T-helper 9 cell (primary cell): ENCODE data around the gene SGPP1.
"Not testable (repeated sequence)": the region's sequence is repeated elsewhere in the genome, so short reads cannot be mapped to it uniquely, and the experiment has no call there.

Experiments
- DNase-seq: peaks from one replicate; pipeline ENCODE4 v3.0.0-alpha.2; 2020

SGPP1 gene

DNA sequence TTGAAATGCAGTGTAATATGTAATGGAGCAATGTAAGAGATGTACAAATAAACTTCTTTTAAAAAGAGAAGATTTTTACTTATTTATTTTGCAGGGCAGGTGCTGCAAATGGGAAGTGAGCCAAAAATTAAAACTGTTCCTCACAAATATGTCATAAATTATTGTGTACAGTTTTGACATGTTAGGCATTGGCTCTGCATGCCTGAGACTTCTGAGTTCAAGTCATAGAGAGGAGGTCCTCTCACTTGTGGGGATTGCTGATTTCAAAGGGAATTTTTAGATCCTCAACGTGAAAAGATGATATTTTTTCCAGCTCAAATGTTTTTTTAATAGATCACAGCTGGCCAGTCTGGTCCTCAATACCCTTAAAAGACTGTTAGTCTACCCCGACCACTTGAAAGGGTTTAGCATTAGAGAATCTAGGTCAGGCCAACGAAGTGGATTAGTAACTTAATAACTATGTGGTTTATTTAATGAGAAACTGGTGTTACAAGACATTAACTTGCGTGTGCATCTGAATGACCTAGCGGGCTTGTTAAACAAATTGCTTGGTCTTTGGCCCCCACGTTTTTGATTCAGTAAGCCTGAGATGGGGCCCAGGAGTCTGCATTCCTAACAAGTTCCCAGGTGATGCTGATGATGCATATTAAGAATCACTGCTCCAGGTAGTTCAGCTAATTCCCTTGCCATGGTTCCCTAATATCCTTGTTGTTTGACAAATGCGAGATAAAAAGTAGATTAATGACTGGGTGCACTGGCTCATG lies 55.3 kb downstream of the SGPP1 start:
- no peak for DNase-seq

DNA sequence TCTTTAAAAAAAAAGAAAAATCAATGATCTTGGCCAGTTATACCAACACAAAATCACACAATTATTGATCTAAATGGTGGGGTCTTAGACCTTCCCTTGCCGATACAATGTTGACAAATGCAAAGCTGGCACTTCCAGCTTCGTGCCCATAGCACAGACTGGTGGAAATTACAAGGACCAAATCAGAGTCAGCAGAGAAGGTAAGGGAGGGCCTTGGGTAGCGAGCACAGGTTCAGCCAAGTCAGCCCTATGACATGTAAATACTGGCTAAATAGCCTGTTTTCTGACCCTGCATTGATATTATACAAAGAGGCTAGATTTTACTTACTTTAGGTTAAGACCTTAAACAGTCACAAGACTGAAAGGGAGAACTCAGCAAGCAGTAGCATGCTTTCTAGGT lies 55.9 kb downstream of the SGPP1 start:
- DNase-seq, result no peak

DNA sequence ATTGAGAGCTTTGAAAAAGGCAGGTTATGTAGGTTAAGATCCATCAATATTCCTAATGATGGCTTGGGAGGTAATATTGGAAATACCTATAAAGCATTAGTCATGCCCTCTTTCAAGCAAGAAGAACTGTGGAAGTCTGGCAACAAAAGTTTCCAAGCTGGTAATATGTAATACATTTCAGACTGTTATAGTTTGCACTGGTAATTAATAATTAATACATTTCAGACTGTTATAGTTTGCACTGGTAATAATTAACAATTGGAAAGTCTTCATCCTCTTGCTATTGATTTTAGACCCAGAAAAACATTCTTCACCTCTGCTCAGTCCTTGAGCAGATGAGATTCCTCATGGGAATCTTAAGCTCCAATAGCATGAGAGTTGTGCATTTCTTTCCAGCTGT lies 57.2 kb downstream of the SGPP1 start:
- no peak for DNase-seq

DNA sequence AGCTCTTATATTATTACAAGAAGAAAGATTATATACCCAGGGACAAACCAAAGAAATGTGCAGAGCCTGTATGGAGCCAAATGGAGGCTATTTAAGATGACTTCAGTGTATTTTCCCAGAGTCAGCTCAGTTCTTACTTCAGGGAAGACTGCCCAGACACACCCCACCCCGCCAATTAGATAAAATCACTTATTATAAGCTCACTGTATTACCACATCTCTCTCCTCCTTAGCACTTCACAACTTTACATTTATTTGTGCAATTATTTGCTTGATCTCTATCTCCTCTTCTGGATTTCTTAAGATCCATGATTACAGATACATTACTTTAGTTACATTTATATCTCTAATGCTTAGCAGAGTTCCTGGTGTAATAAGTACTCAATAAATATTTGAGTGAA lies 61.5 kb downstream of the SGPP1 start:
- no peak for DNase-seq

DNA sequence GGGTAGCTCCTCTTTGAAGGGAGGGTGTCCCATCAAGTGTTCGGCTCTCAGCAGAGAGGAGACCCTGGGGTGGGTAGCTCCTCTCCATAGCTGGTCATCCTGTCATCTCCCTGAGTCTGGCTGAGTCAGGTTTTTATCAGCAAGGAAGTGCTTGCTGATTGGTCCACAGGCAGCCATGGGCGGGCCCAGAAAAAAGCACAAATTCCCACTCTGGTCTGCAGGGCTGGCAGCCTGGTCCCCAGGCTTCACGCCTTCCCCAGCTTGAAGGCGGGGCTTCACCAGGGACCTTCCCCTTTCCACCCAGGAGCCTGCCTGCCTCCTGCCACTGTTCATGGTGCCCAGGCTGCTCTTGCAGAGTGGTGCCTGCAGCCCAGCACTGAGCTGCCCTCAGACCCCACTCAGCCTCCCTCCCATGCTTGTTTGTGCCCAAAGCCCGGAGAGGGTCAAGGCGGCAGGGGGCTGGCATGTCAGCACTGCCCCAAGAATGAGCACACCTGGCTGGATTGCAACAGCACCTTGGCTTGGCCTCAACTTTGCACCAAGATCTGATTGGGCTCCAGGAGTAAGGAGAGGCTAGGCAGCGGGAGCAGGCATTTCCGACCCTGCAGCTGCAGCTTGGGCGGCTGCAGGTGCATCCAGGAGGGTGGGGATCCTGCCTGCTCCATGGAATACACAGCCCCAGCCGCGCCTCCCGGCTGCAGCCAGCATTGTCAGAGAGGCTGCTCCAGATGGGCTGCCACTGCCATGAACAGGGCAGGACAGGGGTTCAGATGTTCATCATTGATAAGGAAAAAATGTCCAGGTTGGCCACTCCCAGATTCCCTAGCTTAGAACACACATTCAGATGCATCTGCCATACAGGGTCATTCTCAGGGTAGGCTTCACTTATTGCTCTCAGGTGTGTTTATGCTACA lies 64.2 kb downstream of the SGPP1 start:
- DNase-seq, result no peak

DNA sequence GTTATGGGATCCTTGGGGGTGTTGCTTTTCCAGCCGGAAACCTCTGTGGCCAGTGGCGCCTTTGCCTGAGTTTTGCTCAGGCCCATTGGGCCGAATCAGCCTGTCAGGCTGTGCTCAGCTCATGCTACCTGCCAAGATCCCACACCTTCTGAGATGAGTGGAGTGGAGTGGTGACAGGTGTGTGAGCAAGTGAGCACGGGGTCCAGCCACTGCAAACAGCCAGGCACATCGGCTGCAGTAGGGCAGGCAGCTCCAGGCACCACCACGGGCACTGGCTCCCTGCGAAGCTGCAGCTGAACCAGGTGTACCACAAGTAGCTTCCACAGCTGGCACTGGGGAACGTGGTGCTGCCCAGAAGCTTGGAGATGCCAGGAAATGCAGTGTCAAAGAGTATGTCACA lies 65.1 kb downstream of the SGPP1 start:
- no peak for DNase-seq

DNA sequence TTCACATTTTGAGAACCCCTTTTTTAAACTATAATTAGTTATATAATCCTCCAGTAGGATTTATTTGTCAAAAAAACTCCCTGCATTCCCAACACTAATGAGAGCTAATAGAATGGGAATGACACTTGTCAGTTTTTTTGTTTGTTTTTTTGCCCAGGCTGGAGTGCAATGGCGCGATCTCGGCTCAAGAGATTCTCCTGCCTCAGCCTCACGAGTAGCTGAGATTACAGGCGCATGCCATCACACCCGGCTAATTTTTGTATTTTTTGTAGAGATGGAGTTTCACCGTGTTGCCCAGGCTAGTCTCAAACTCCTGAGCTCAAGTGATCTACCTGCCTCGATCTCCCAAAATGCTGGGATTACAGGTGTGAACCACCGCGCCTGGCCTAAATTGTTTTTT lies 66.0 kb downstream of the SGPP1 start:
- not testable (repeated sequence) for DNase-seq

DNA sequence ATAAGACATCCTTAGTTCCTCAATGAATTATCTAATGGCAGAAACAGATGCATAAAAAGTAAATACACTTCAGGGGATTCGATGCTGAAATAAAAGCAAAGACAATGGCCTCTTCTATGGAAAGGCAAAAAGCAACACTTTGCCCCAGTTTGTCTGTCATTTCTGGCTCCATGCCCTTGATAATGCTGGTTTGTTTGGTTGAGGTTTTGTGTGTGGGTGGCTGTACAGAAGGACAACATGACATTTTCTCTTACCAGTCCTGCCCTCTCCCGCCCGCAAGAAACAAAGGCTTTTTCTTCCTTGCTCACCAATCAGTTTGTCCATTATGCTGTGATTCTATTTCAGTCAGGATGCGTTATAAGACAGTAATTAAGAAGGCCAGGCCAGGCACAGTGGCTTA lies 68.1 kb downstream of the SGPP1 start:
- no peak for DNase-seq

DNA sequence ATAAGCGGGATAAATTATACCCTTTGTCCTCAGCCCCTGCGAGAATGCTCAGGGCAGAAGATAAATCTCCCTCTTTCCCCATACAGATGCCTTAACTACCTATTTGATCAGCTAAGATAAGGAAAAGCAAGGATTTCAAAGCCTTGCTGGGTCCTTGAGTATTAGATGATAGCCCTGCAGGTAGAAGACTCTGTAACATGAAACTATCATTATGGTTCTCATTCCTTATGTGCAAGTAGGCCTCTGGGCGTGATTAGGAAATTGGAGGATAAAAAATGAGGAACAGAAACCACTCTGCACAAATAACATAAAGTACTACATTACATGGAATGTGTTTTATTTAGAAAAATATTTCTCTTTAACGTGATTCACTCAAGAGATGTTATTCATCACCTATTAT lies 71.7 kb downstream of the SGPP1 start:
- no peak for DNase-seq

DNA sequence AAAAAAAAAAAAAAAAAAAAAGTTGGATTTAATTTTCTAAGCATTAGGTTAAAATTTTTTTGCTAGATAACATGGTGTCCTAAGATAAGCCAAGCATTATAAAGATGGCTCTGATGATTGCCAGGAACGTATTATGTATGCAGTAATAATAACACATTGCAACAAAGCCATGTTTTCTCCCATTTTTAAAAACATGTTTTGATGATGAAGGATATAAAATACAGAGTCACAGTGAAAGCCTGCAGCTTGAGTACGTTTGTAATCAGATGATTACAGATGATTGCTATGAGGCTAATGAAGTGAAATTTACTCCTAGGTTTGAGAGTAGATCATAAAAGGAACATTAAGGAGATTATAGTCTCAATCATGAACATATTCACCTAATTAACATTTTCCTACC lies 72.9 kb downstream of the SGPP1 start:
- no peak for DNase-seq

DNA sequence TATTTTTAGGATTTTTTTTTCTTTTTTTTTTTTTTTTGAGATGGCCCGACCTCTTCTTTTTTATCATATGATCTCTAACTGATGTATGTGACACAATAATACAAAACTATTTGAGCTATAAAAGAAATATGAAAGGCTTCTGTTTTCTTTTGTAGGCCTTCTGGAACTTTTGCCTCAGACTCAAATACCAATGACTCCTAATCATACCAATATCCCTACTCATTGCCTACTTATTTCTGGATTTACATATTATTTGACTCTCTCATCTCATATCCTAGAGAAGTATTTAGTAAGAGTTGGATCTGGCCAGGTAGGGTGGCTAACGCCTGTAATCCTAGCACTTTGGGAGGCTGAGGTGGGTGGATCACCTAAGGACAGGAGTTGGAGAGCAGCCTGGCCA lies 73.5 kb downstream of the SGPP1 start:
- DNase-seq, result no peak

DNA sequence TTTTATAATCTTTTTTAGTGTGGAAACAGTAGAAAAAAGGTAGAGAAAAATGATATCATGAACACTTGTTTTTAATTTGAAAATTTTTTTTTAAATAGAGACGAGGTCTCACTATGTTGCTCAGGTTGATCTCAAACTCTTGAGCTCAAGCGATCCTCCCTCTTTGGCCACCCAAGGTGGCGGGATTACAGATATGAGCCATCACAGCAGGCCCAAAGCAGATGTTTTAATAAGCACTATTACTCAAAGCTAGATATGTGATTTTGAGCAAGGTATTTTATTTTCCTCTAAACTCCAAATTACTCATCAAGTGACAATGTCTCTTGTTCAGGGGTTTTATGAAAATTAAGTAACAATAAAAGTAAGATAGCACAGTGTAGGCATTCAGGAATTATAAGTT lies 75.5 kb downstream of the SGPP1 start:
- DNase-seq, result no peak

DNA sequence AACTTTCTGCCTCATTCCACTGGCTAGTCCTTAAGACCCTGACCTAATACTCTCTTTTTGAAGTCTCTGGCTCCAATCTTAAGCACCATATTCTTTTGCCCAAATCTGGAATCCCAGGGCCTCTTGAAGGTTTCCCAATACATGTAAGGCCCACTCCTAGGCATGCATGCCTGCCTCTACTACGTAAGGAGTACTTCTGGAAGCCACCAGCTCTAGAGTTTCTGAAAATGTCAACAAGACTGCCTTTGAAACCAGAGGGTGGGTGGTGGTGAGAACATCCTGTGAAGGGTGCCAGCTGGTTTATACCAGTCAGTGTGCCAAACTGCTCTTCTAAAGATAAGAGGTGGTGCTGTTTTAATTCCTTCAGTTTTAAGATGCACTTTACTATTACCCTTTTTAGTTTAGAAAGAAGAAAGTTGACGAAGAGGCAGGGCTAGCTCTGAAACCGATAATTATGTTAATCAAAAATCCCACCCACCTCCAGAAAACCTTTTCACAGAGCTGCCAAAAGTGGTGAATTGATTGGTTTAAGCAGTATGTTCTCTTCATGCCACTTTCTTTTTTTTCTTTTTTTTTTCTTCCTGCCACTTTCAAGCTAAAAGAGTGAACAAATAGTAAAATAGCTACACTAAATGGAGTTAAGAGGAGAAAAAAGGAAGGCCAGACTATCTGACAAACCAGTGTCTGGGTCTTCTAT lies 77.5 kb downstream of the SGPP1 start:
- DNase-seq, result no peak

DNA sequence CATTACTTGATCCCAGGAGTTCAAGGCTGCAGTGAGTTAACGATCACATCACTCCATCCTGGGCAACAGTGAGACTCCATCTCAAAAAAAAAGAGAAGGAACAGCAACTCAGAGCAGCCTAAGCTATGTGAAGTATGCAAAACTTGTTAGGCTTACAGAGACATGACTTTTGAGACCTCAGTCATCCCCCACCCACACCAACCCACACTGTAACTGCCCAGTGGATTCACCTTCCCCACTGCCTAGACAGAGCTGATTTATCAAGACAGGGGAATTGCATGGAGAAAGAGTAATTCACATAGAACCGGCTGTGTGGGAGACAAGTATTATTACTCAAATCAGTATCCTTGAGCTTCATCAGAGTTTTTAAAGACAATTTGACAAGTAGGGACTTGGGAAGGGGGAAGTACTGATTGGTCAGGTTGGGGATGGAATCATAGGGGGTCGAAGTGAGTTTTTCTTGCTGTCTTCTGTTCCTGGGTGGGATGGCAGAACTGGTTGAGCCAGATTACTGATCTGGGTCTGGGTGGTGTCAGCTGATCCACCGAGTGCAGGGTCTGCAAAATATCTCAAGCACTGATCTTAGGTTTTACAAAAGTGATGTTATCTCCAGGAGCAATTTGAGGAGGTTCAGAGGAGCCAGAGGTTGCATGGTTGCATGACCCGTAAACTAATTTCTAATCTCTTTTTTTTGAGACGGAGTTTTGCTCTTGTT lies 80.0 kb downstream of the SGPP1 start:
- no peak for DNase-seq

DNA sequence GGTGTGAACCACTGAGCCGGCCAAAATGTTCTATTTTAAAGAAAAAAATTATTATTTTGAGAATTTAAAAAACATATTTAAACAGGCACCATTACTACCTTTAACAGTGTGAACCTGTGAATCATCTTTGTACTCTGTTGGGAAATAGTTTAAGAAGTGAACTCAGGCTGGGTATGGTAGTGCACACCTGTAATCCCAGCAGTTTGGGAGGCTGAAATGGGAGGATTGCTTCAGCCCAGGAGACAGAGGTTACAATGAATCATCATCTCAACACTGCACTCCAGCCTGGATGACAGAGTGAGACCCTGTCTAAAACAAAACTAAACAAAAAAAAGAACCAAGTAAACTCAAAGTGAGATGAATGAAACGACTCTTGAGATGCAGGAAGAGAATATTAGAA lies 83.1 kb downstream of the SGPP1 start:
- DNase-seq, result no peak

DNA sequence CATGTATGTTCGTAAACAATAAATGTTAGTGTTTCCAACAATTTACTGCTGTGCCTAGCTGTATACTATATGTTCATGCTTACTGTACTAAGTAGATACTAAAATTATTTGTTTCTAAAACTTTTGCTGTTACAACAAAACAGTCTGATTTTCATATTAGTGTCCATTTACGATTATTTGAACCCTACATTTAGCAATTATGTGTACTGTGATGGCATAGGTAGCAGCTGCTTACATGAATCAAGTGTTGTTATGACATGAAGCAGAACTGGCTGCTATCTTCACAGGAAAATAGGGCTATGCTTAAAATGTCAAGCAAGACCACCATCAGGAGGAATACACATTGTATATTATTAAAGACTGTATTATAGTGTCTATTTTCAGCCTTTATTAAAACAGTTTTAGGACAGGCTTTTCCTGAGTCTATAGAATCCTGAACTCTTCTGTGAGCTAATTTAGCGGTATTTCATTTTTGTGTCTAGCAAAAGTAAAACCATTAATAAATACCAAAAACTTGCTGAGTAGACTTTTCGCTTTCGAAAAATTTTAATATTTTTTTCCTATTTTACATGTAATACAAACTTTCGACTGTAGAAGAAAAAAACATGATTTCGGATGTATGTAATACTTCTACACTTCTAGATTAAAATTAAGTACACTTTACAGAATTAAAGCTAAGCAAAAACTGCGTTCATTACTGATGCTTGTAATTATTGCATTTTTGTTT lies 85.0 kb downstream of the SGPP1 start:
- no peak for DNase-seq

DNA sequence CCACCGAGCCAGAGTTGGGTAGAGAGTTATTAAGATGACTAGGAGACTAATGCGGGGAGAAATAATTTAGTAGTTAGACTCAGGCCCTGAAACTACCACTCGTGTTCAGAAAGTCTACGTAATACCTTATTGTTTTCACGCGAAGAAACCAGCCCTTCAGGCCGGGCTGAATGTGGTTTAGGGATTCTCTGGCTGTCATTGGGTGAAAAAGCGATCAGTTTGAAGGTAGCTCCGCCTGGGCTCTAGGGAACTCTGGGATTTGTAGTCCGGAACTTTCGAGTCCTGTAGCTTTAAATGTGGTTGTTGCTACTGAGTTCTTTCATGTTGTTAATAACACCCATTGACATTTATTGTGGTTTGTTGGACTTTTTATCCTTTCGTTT lies 85.6 kb downstream of the SGPP1 start:
- peak; percentile 59 for DNase-seq

DNA sequence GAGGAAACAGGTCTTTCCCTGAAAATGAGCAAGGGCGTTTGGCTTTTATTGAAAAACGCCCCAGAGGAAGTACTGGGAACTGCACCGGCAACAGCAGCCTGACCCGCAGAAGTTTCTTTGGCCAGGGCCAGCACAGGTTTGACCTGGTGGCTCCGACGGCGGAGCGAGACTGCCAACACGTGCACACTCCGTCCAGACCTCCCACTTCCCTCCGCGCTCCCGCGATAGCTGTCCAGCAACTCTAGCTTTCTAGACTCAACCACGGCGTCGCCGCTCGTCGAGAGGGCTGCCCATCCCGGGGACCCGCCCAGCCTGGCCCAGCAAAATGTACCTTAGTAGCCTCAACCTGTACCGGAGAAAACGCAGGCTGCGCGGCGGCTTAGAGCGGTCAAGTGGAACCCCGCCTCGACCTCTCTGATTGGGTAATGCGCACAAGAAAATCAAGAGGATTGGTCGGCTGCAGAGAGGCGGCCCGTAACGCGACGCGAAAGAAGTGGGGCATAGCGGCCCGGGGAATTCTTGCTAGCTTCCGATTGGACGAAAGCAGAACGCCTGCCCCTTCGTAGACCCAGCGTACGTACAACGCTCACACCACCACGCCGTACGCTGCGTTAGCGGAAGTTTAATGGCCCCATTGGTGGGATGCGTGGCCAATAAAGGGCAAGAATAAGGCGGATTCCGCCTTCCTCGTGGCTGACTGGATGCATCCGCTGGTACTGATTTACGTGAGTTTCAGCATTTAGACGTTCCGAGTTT lies 86.2 kb downstream of the SGPP1 start, which contains the start of gene WDR89:
Gene WDR89, minus strand, starts transcription at position 399 of the 756 bp plus-strand sequence. CDS start 41,929 bp downstream, outside the sequence.
- DNase-seq, result peak; percentile 88

DNA sequence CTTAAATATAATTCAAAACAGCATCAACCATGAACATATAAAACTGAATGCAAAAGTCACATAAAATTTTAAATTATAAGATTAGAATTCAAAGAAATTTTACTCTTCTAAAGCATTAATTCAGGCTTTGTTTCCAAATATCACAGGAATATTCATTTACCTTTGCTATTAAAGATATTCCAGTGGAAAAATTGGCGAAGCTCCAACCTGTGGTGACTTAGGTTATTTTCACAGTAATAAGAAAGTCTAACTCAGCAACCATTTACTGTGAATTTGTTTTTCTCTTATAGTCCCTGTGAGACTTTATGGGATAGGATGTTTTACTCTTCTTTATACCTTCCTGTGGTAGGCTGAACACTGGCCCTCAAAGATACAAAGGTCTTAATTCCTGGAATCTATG lies 89.4 kb downstream of the SGPP1 start:
- no peak for DNase-seq

DNA sequence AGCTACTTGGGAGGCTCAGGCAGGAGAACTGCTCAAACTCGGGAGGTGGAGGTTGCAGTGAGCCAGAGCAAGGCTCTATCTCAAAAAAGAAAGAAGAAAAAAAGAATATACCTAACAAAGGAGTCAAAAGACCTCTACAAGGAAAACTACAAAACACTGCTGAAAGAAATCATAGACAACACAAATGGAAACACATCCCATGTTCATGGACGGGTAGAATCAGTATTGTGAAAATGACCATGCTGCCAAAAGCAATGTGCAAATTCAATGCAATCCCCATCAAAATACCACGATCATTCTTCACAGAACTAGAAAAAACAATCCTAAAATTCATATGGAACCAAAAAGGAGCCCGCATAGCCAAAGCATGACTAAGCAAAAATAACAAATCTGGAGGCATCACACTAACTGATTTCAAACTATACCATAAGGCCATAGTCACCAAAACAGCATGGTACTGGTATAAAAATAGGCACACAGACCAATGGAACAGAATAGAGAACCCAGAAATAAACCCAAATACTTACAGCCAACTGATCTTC lies 91.7 kb downstream of the SGPP1 start:
- DNase-seq, result not testable (repeated sequence)
